DND-41 (cell line): ENCODE measurements around the gene PROB1.
A peak's percentile ranks its signal among the peaks of the same experiment; 100 is the strongest.

ENCODE experiments used
- ATAC-seq: fragments of 200-7000 bp; cut with Tn5 transposase; 3 replicates; pipeline ENCODE4 v1.9.1; 2021; ENCODE audit warnings: low read depth; ENCODE audit not compliant: insufficient read depth
- DNase-seq: peaks from one replicate; pipeline ENCODE4 v3.0.0-alpha.2; 2020
- H2AFZ ChIP-seq: 2 replicates; pipeline ENCODE4 v1.6.0; 2012; ENCODE audit warnings: low read depth, low read length
- H3K27ac ChIP-seq: 2 replicates; pipeline ENCODE4 v1.5.1; 2012; ENCODE audit warnings: low read length, inconsistent platforms
- H3K27me3 ChIP-seq: fragments of 200-600 bp; sonication (generic); 2 replicates; pipeline ENCODE4 v1.6.0; 2012; ENCODE audit warnings: low read length, mild to moderate bottlenecking, inconsistent platforms; ENCODE audit not compliant: insufficient read depth, poor library complexity
- H3K36me3 ChIP-seq: 2 replicates; pipeline ENCODE4 v1.5.1; 2012; ENCODE audit warnings: low read length, inconsistent platforms; ENCODE audit not compliant: insufficient read depth
- H3K4me1 ChIP-seq: 2 replicates; pipeline ENCODE4 v1.5.1; 2012; ENCODE audit warnings: mild to moderate bottlenecking, low read length; ENCODE audit not compliant: insufficient read depth
- H3K4me2 ChIP-seq: 2 replicates; pipeline ENCODE4 v1.6.0; 2012; ENCODE audit warnings: mild to moderate bottlenecking, moderate library complexity, low read length, inconsistent platforms; ENCODE audit not compliant: insufficient read depth
- H3K4me3 ChIP-seq, 2 experiments: fragments of 200-600 bp in 1 of 2; shearing (Covaris generic) in 1 of 2; 2 replicates each; pipeline ENCODE4 v1.5.1; 2012 to 2016; ENCODE audit warnings: inconsistent platforms in 2 of 2, low read length in 2 of 2, mild to moderate bottlenecking in 2 of 2, low read depth in 1 of 2, moderate library complexity in 1 of 2
- H3K79me2 ChIP-seq: 2 replicates; pipeline ENCODE4 v1.6.0; 2012; ENCODE audit warnings: low read length, inconsistent platforms; ENCODE audit not compliant: insufficient read depth
- H3K9ac ChIP-seq: 2 replicates; pipeline ENCODE4 v1.6.0; 2012; ENCODE audit warnings: low read depth, mild to moderate bottlenecking, inconsistent platforms, low read length, moderate library complexity
- H3K9me3 ChIP-seq: 2 replicates; pipeline ENCODE4 v1.5.1; 2012; ENCODE audit warnings: low read length, moderate library complexity, mild to moderate bottlenecking, inconsistent platforms; ENCODE audit not compliant: insufficient read depth, severe bottlenecking
- H4K20me1 ChIP-seq: 2 replicates; pipeline ENCODE4 v1.6.0; 2012; ENCODE audit warnings: low read length; ENCODE audit not compliant: insufficient read depth
- EZH2 ChIP-seq: IDR thresholded peaks from 3 replicates; pipeline ENCODE4 v1.6.1; 2012; ENCODE audit warnings: borderline replicate concordance, low read depth, mild to moderate bottlenecking, moderate library complexity, low read length, inconsistent platforms; ENCODE audit not compliant: severe bottlenecking
- TF ChIP-seq, protein P1 (sequence below): IDR thresholded peaks from 2 replicates; pipeline ENCODE4 v1.5.1; 2012; ENCODE audit warnings: borderline replicate concordance, low read length, moderate library complexity, mild to moderate bottlenecking; ENCODE audit not compliant: poor library complexity, severe bottlenecking; ENCODE audit errors: extremely low read depth

PROB1 gene

DNA sequence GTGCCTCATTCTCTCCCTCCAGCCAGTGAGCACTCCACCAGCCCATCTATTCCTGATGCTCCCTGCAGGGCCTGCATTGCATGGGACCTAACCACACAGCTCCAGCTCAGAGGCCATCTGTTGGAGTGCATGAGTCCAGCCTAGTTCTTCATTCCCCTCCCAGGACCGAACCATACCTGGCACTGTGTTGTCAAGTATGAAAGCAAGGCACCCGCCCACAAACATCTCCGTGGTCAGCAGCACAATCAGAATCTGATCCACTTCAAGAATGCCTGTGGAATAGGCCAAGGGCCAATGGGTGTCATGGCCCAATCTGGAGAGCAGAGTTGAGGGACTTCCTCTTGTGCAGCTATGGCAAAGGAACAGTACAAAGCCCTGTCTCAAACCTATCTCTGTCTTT, 17.7 kb downstream of the PROB1 start:
- ATAC-seq: no peak
- Histone ChIP-seq H4K20me1 (peaks cover 4% of the 10 kb centered on the region; the same call in 1 of the 2 replicates), H3K27me3 (no peaks in the 10 kb centered on the region), H3K27ac (peak overlapping the region; percentile 33; the same call in 1 of the 2 replicates), H3K9me3 (no peaks in the 10 kb centered on the region), H3K4me3 (no peak overlapping the region), H3K4me1 (no peaks in the 10 kb centered on the region), H2AFZ (no peak overlapping the region), H3K79me2 (no peaks in the 10 kb centered on the region), H3K4me2 (no peak overlapping the region), H3K36me3 (peaks cover 41% of the 10 kb centered on the region), H3K9ac (no peak overlapping the region)
- DNase-seq: no peak
- TF ChIP-seq, protein P1, sequence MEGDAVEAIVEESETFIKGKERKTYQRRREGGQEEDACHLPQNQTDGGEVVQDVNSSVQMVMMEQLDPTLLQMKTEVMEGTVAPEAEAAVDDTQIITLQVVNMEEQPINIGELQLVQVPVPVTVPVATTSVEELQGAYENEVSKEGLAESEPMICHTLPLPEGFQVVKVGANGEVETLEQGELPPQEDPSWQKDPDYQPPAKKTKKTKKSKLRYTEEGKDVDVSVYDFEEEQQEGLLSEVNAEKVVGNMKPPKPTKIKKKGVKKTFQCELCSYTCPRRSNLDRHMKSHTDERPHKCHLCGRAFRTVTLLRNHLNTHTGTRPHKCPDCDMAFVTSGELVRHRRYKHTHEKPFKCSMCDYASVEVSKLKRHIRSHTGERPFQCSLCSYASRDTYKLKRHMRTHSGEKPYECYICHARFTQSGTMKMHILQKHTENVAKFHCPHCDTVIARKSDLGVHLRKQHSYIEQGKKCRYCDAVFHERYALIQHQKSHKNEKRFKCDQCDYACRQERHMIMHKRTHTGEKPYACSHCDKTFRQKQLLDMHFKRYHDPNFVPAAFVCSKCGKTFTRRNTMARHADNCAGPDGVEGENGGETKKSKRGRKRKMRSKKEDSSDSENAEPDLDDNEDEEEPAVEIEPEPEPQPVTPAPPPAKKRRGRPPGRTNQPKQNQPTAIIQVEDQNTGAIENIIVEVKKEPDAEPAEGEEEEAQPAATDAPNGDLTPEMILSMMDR: no peak
- no peak for TF ChIP-seq EZH2

DNA sequence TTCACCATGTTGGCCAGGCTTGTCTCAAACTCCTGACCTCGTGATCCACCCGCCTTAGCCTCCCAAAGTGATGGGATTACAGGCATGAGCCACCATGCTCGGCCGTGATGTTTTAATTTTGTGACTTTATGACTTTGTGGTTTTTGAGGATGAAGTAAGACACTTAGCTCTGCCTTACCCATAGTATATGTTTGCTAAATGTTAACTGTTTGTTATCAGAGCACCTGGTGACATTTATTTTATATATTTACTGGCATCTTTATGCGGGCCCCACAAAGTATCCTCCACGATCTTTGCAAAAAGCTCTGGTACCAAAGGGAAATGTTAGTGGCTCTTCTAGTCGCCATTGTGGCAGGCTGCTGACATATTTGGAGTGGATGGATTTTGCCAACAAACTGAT, 18.5 kb downstream of the PROB1 start:
- TF ChIP-seq EZH2: no peak
- TF ChIP-seq, protein P1: no peak
- no peak overlapping the region for H3K27ac ChIP-seq
- no peak overlapping the region for H3K9ac ChIP-seq
- no peaks in the 10 kb centered on the region for H3K79me2 ChIP-seq
- H3K9me3 ChIP-seq: no peaks in the 10 kb centered on the region
- peaks cover 6% of the 10 kb centered on the region; the same call in 1 of the 2 replicates for H4K20me1 ChIP-seq
- no peak overlapping the region for H3K4me2 ChIP-seq
- H2AFZ ChIP-seq: no peak overlapping the region
- ATAC-seq (no peak), DNase-seq (no peak)
- H3K4me3 ChIP-seq: no peak overlapping the region
- no peaks in the 10 kb centered on the region for H3K4me1 ChIP-seq
- peaks cover 50% of the 10 kb centered on the region for H3K36me3 ChIP-seq
- H3K27me3 ChIP-seq: no peaks in the 10 kb centered on the region

GRCh38 chr5:139374909-139375308, 20.0 kb downstream of the PROB1 start:
- Histone ChIP-seq H4K20me1 (peaks cover 9% of the 10 kb centered on the region; the same call in 1 of the 2 replicates), H3K4me3 (no peak overlapping the region), H3K27me3 (no peaks in the 10 kb centered on the region), H3K9ac (no peak overlapping the region), H3K9me3 (no peaks in the 10 kb centered on the region), H3K79me2 (no peaks in the 10 kb centered on the region; the same call in 1 of the 2 replicates), H3K4me1 (no peaks in the 10 kb centered on the region), H3K4me2 (no peak overlapping the region), H2AFZ (no peak overlapping the region), H3K36me3 (peaks cover 60% of the 10 kb centered on the region), H3K27ac (no peak overlapping the region)
- 0 out of 3 replicates have a peak, but pooled peaks have one; percentile 6 for ATAC-seq
- no peak for DNase-seq
- TF ChIP-seq, protein P1: peak; percentile 40
- TF ChIP-seq EZH2: no peak
